Spleen (tissue), 11 donors: ENCODE data around the gene SLC30A7. TPM values are rescaled to one million over a fixed set of nuclear protein-coding genes. Genes with fewer than 3 reads are reported as not detected.
"Not testable (repeated sequence)": the region's sequence is repeated elsewhere in the genome, so short reads cannot be mapped to it uniquely, and the experiment has no call there.

Experiments
- DNase-seq: peaks from one replicate; pipeline ENCODE4 v3.0.0-alpha.2; 2020
- H3K27ac ChIP-seq, 8 donors: fragments of 200-600 bp; sonication (generic) in 7 of 8; 1 replicate in 4 of 8; 2 replicates in 4 of 8; pipeline versions ENCODE4 v1.5.0 to v1.8.0; 2016 to 2021; ENCODE audit warnings: inconsistent platforms in 4 of 8, mild to moderate bottlenecking in 4 of 8, moderate library complexity in 1 of 8
- H3K27me3 ChIP-seq, 7 donors: fragments of 200-600 bp; sonication (generic) in 6 of 7; replicated peaks in 1 of 7; 1 replicate in 4 of 7; 2 replicates in 3 of 7; pipeline versions ENCODE4 v1.5.0 to v1.8.0; 2016 to 2021; ENCODE audit warnings: inconsistent platforms in 3 of 7, mild to moderate bottlenecking in 1 of 7
- H3K36me3 ChIP-seq, 6 donors: fragments of 200-600 bp; sonication (generic) in 5 of 6; 1 replicate in 4 of 6; 2 replicates in 2 of 6; pipeline versions ENCODE4 v1.5.0 to v1.8.0; 2016 to 2021; ENCODE audit warnings: inconsistent platforms in 2 of 6
- H3K4me1 ChIP-seq, 6 donors: fragments of 200-600 bp; sonication (generic) in 5 of 6; 1 replicate in 3 of 6; 2 replicates in 3 of 6; pipeline versions ENCODE4 v1.5.0 to v1.8.0; 2016 to 2021; ENCODE audit warnings: inconsistent platforms in 3 of 6
- H3K4me3 ChIP-seq, 8 donors: fragments of 200-600 bp; sonication (generic) in 7 of 8; 1 replicate in 4 of 8; 2 replicates in 4 of 8; pipeline versions ENCODE4 v1.5.0 to v1.8.0; 2016 to 2021; ENCODE audit warnings: inconsistent platforms in 4 of 8, mild to moderate bottlenecking in 4 of 8, moderate library complexity in 2 of 8
- H3K9me3 ChIP-seq, 8 donors: fragments of 200-600 bp; sonication (generic) in 7 of 8; 1 replicate in 4 of 8; 2 replicates in 4 of 8; pipeline versions ENCODE4 v1.5.0 to v1.8.0; 2016 to 2021; ENCODE audit warnings: inconsistent platforms in 4 of 8
- POLR2A ChIP-seq, 3 donors: fragments of 450-650 bp; IDR thresholded peaks; one replicate each; pipeline ENCODE4 v1.5.1; 2017; ENCODE audit warnings: antibody characterized with exemption in 3 of 3, mild to moderate bottlenecking in 1 of 3
- POLR2AphosphoS5 ChIP-seq, 3 donors: sonication (generic); formaldehyde crosslinking; IDR thresholded peaks; one replicate each; pipeline ENCODE4 v1.5.1; 2017; ENCODE audit warnings: antibody characterized with exemption in 3 of 3
- WGBS, 5 donors: extraction: QIAGEN DNeasy Blood & Tissue Kit in 3 of 5; methylation state at CpG; one replicate each; pipeline versions ENCODE4 v1.1.5 to v1.1.7; 2013 to 2018; 5-methylcytosine and 5-hydroxymethylcytosine counted together
- intact Hi-C: fragments of 100-400 bp; cut with DNase I; formaldehyde crosslinking; loops from one replicate; pipeline ENCODE4 v1.15.0; 2023; ENCODE audit warnings: low total_unique reads
- polyA plus RNA-seq, 3 donors: library from polyadenylated mRNA; stranded (reverse); fragments of 200-250 nt; gene quantifications; one replicate each; pipeline ENCODE4 v1.2.1, GENCODE V29; 2013
- total RNA-seq, 7 donors: library from RNA; depleted of rRNA in 3 of 7; stranded (reverse); fragments of >200 nt in 3 of 7; fragmentation: NEBNext Ultra II Directional in 4 of 7; extraction: Animal tissue kit (Norgen Biotek cat#: 25700) in 4 of 7; gene quantifications; one replicate each; pipeline versions ENCODE4 v1.1.0 to v1.2.1, GENCODE V29; 2016 to 2021
- TF ChIP-seq, protein P1 (sequence below), 11 experiments: fragments of 200-600 bp in 7 of 11; fragments of 450-650 bp in 4 of 11; sonication (generic) in 4 of 11; IDR thresholded peaks in 8 of 11; conservative IDR thresholded peaks in 3 of 11; 1 replicate in 7 of 11; 2 replicates in 4 of 11; pipeline versions ENCODE4 v1.4.0 to v1.8.0; 2016 to 2021; ENCODE audit warnings: antibody characterized with exemption in 11 of 11, inconsistent platforms in 4 of 11, mild to moderate bottlenecking in 1 of 11
- donor health status: healthy with polysubstance abuse.
- donor health status: DM: no; HTN: no; CAD: no; lungs with moderate emphysema.
- donor health status: DM: no; HTN: no; CAD: no.
- donor health status: Bipolar disorder and iron deficiency.
- donor health status: healthy.
- donor health status: DM: no; HTN: no; CAD: no.
- donor health status: DM: yes; HTN: yes; CAD: no.

SLC30A7 gene
- total and polyA plus RNA-seq, 10 donors: 4.2 to 44.5 (median 35.9) TPM

DNA sequence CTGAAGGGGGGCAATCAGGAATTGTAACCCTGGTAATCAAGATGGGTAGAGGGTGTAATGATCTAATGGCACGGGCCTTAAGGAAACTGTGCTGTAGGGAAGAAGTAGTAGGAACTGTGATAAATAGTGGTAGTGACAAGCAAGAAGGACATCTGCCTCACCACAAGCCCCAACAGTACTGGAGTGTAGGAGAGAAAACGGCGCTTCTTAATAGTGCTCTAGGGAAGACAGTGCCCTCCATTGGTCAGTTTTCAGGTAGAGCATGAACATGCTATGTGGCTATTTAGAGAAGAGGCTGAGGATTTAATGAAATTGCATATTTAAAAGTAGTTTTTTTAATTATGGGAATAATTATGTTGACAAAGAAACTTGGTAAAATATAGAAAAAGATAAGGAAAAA lies 32.2 kb downstream of the SLC30A7 start:
- WGBS, 5 donors: 74 to 86% (median 78%) methylated on average over 3 of the region's 3 CpGs
- Histone ChIP-seq H3K4me1 (peaks cover 0 to 74% (median 24%) of the 10 kb centered on the region in 6 donors), H3K27me3 (no peaks in the 10 kb centered on the region), H3K36me3 (peaks cover 0 to 56% (median 13%) of the 10 kb centered on the region in 6 donors), H3K4me3 (no peak overlapping the region), H3K27ac (peak overlapping the region in 5 of 8 donors; percentile 44 to 79 (median 61)), H3K9me3 (no peaks in the 10 kb centered on the region)
- TF ChIP-seq POLR2A (IDR thresholded peaks at IDR 0.05) (no peak), POLR2AphosphoS5 (IDR thresholded peaks at IDR 0.05) (no peak)
- TF ChIP-seq, protein P1, sequence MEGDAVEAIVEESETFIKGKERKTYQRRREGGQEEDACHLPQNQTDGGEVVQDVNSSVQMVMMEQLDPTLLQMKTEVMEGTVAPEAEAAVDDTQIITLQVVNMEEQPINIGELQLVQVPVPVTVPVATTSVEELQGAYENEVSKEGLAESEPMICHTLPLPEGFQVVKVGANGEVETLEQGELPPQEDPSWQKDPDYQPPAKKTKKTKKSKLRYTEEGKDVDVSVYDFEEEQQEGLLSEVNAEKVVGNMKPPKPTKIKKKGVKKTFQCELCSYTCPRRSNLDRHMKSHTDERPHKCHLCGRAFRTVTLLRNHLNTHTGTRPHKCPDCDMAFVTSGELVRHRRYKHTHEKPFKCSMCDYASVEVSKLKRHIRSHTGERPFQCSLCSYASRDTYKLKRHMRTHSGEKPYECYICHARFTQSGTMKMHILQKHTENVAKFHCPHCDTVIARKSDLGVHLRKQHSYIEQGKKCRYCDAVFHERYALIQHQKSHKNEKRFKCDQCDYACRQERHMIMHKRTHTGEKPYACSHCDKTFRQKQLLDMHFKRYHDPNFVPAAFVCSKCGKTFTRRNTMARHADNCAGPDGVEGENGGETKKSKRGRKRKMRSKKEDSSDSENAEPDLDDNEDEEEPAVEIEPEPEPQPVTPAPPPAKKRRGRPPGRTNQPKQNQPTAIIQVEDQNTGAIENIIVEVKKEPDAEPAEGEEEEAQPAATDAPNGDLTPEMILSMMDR (IDR thresholded peaks at IDR 0.05 in 8 of 11, conservative IDR thresholded peaks at IDR 0.05 in 3 of 11): no peak
- intact Hi-C loops: loop anchor here (5.0 kb wide), 1 partner anchor 354 kb away; no protein-coding TSS in a partner anchor
- DNase-seq: no peak

DNA sequence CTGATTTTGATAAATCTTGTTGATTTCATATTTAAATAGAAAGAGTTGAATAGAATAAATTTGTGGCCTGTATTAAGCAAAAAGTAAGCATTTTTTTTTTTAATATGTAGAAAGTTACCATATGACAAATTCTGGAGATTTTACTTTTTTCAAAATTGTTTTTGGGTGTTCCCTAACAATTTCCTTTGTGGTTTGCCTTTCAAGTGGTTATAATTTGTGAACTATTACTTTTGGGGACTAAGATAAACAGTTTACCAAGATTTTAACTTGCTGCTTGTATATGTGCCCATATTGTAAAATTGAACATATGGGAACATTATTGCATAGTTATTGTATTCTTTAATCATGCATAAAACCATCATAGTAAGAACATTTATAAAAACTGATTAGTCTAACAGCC lies 34.6 kb downstream of the SLC30A7 start:
- no peaks in the 10 kb centered on the region for H3K27me3 ChIP-seq
- peaks cover 0 to 5% (median 0%) of the 10 kb centered on the region in 8 donors for H3K9me3 ChIP-seq
- peaks cover 0 to 68% (median 22%) of the 10 kb centered on the region in 6 donors for H3K4me1 ChIP-seq
- H3K36me3 ChIP-seq: peaks cover 0 to 44% (median 8%) of the 10 kb centered on the region in 6 donors
- H3K4me3 ChIP-seq: no peak overlapping the region
- intact Hi-C loops: no loop called here
- peak overlapping the region in 2 of 8 donors; percentile 3 to 62 for H3K27ac ChIP-seq
- no peak for DNase-seq
- no peak for TF ChIP-seq POLR2A (IDR thresholded peaks at IDR 0.05)
- TF ChIP-seq POLR2AphosphoS5 (IDR thresholded peaks at IDR 0.05): no peak
- TF ChIP-seq, protein P1 (IDR thresholded peaks at IDR 0.05 in 8 of 11, conservative IDR thresholded peaks at IDR 0.05 in 3 of 11): no peak

DNA sequence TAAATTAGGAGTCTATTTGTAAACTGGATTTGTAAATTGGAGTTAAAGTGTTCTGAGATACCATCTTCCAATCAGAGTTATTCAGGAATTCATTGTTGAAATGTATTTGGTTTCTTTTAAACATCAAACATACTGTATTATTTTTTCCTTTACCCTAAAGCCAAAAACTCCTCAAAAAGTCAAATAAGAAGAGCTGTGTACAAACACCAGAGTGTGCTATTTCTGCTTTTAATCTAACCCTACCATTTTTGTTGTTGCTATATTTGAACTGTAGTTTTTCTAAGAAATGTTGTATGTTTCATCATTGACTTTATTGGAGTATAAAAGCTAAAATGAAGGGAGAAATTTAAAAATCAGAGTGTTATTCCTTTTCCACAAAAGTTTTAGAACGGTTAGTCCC lies 35.8 kb downstream of the SLC30A7 start:
- H3K27me3 ChIP-seq: no peaks in the 10 kb centered on the region
- intact Hi-C loops: no loop called here
- TF ChIP-seq POLR2A (IDR thresholded peaks at IDR 0.05): no peak
- no peak for TF ChIP-seq POLR2AphosphoS5 (IDR thresholded peaks at IDR 0.05)
- TF ChIP-seq, protein P1 (IDR thresholded peaks at IDR 0.05 in 8 of 11, conservative IDR thresholded peaks at IDR 0.05 in 3 of 11): no peak
- H3K27ac ChIP-seq: peak overlapping the region in 3 of 8 donors; percentile 10 to 62 (median 11)
- DNase-seq: no peak
- H3K9me3 ChIP-seq: peaks cover 0 to 5% (median 0%) of the 10 kb centered on the region in 8 donors
- peaks cover 0 to 40% (median 5%) of the 10 kb centered on the region in 6 donors for H3K36me3 ChIP-seq
- H3K4me1 ChIP-seq: peaks cover 0 to 61% (median 22%) of the 10 kb centered on the region in 6 donors
- H3K4me3 ChIP-seq: no peak overlapping the region
- WGBS, 5 donors: 90 to 100% (median 97%) methylated on average over 1 of the region's 1 CpG

DNA sequence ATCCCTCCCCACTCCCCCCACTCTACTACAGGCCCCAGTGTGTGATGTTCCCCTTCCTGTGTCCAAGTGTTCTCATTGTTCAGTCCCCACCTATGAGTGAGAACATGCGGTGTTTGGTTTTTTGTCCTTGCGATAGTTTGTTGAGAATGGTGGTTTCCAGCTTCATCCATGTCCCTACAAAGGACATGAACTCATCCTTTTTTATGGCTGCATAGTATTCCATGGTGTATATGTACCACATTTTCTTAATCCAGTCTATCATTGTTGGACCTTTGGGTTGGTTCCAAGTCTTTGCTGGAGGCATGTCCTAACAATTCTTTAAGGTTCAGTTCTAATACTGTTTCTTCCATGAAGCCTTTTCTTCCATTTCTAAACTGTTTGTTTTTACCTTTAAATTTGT lies 37.7 kb downstream of the SLC30A7 start:
- H3K27ac ChIP-seq, H3K9me3 ChIP-seq, intact Hi-C loops, H3K27me3 ChIP-seq, H3K4me3 ChIP-seq, DNase-seq: not testable (repeated sequence)
- Histone ChIP-seq H3K36me3 (peaks cover 0 to 51% (median 9%) of the 10 kb centered on the region in 6 donors), H3K4me1 (peaks cover 0 to 42% (median 12%) of the 10 kb centered on the region in 6 donors)
- 94 to 100% (median 96%) methylated on average over 2 of the region's 2 CpGs for WGBS, 5 donors
